Natural killer cell (primary cell): ENCODE data around the gene DNMT3B. TPM values are rescaled to one million over a fixed set of nuclear protein-coding genes. Genes with fewer than 3 reads are reported as not detected.

Experiments
- ATAC-seq, 3 donors: fragments of 150-1000 bp in 2 of 3; fragments of 200-7000 bp in 1 of 3; cut with Tn5 transposase; 1 replicate in 1 of 3; 2 replicates in 2 of 3; pipeline ENCODE4 v1.10.0; 2021; ENCODE audit warnings: mild to moderate bottlenecking in 2 of 3, moderate library complexity in 2 of 3
- DNase-seq, 2 donors: peaks; one replicate each; pipeline versions ENCODE4 v3.0.0 to v3.0.0-alpha.2; 2013 to 2021; ENCODE audit warnings: mixed read lengths in 1 of 2
- H3K27ac ChIP-seq: one replicate; pipeline ENCODE4 v1.5.1; 2013; ENCODE audit warnings: mild to moderate bottlenecking, low read length
- H3K27me3 ChIP-seq: one replicate; pipeline ENCODE4 v1.6.1; 2013; ENCODE audit warnings: low read length; ENCODE audit not compliant: control insufficient read depth, insufficient read depth
- H3K36me3 ChIP-seq: one replicate; pipeline ENCODE4 v1.6.1; 2013; ENCODE audit warnings: low read length; ENCODE audit not compliant: control insufficient read depth, insufficient read depth
- H3K4me1 ChIP-seq: one replicate; pipeline ENCODE4 v1.6.1; 2013; ENCODE audit warnings: low read length; ENCODE audit not compliant: control insufficient read depth, insufficient read depth
- H3K4me3 ChIP-seq: one replicate; pipeline ENCODE4 v1.5.1; 2013; ENCODE audit warnings: low read length
- H3K9me3 ChIP-seq: one replicate; pipeline ENCODE4 v1.6.1; 2013; ENCODE audit warnings: low read length; ENCODE audit not compliant: control insufficient read depth, insufficient read depth
- H3K27ac Mint-ChIP-seq, 2 donors: one replicate each; pipeline ENCODE4 v1.8.0; 2022; ENCODE audit warnings: mild to moderate bottlenecking in 2 of 2, mixed read lengths in 2 of 2, moderate library complexity in 1 of 2
- H3K27me3 Mint-ChIP-seq, 2 donors: one replicate each; pipeline ENCODE4 v1.8.0; 2022; ENCODE audit warnings: low read depth in 2 of 2, mixed read lengths in 2 of 2
- H3K36me3 Mint-ChIP-seq: one replicate; pipeline ENCODE4 v1.8.0; 2022; ENCODE audit warnings: mixed read lengths
- H3K4me1 Mint-ChIP-seq, 2 donors: one replicate each; pipeline ENCODE4 v1.8.0; 2022; ENCODE audit warnings: mixed read lengths in 2 of 2
- H3K4me3 Mint-ChIP-seq: one replicate; pipeline ENCODE4 v1.8.0; 2022; ENCODE audit warnings: mild to moderate bottlenecking, moderate library complexity, mixed read lengths
- H3K9me3 Mint-ChIP-seq, 2 donors: one replicate each; pipeline ENCODE4 v1.8.0; 2022; ENCODE audit warnings: mixed read lengths in 2 of 2
- CTCF ChIP-seq: fragments of 200-600 bp; IDR thresholded peaks from one replicate; pipeline ENCODE4 v1.8.0; 2022; ENCODE audit warnings: antibody characterized with exemption
- WGBS: methylation state at CpG from one replicate; pipeline ENCODE4 v1.1.7; 2013; ENCODE audit warnings: missing lambda C conversion rate; ENCODE audit not compliant: insufficient coverage; 5-methylcytosine and 5-hydroxymethylcytosine counted together
- intact Hi-C: fragments of 100-400 bp; cut with micrococcal nuclease; formaldehyde crosslinking; loops from one replicate; pipeline ENCODE4 v1.14.2; 2022
- total RNA-seq, 4 donors: library from RNA; stranded (reverse); fragments of 120-200 nt in 1 of 4; gene quantifications; one replicate each; pipeline versions ENCODE4 v1.2.3 to v1.2.4, GENCODE V29; 2013 to 2022

The DNMT3B gene
- total RNA-seq, 3 donors from 2014 or later (not counting 1 experiment from before 2014, with no cell fraction given): 0.42 to 0.68 (median 0.43) TPM

GRCh38 chr20:32775336-32775991 lies 13.3 kb downstream of the DNMT3B start:
- peaks cover 7% of the 10 kb centered on the region for H3K4me1 ChIP-seq
- no peaks in the 10 kb centered on the region for H3K27me3 ChIP-seq
- no peak for TF ChIP-seq CTCF
- Mint-ChIP-seq H3K27me3 (no peaks in the 10 kb centered on the region), H3K36me3 (no peaks in the 10 kb centered on the region), H3K4me3 (no peak overlapping the region), H3K9me3 (no peaks in the 10 kb centered on the region), H3K4me1 (peaks cover 6 to 9% of the 10 kb centered on the region in 2 donors), H3K27ac (no peak overlapping the region)
- H3K36me3 ChIP-seq: no peaks in the 10 kb centered on the region
- intact Hi-C loops: loop anchor here (5.0 kb wide), 1 partner anchor 33 kb away; the partner anchor contains the start of gene COMMD7
- WGBS: 76% methylated on average over 10 of the region's 10 CpGs
- no peak overlapping the region for H3K27ac ChIP-seq
- H3K4me3 ChIP-seq: no peak overlapping the region
- ATAC-seq (no peak), DNase-seq (no peak)
- no peaks in the 10 kb centered on the region for H3K9me3 ChIP-seq

GRCh38 chr20:32777177-32777956 lies 15.2 kb downstream of the DNMT3B start:
- Mint-ChIP-seq H3K4me1 (peaks cover 0 to 9% of the 10 kb centered on the region in 2 donors), H3K27me3 (no peaks in the 10 kb centered on the region), H3K36me3 (no peaks in the 10 kb centered on the region), H3K9me3 (no peaks in the 10 kb centered on the region), H3K4me3 (no peak overlapping the region), H3K27ac (no peak overlapping the region)
- ATAC-seq: no peak
- DNase-seq: no peak
- Histone ChIP-seq H3K27ac (no peak overlapping the region), H3K4me3 (no peak overlapping the region), H3K9me3 (no peaks in the 10 kb centered on the region), H3K36me3 (no peaks in the 10 kb centered on the region), H3K27me3 (no peaks in the 10 kb centered on the region), H3K4me1 (peaks cover 3% of the 10 kb centered on the region)
- no peak for TF ChIP-seq CTCF
- intact Hi-C loops: loop anchor here (5.0 kb wide), 1 partner anchor 35 kb away; the partner anchor contains the start of gene COMMD7
- WGBS: 91% methylated on average over 8 of the region's 8 CpGs

GRCh38 chr20:32779500-32780211 lies 17.5 kb downstream of the DNMT3B start:
- ATAC-seq: no peak
- Mint-ChIP-seq H3K4me1 (peaks cover 0 to 9% of the 10 kb centered on the region in 2 donors), H3K9me3 (no peaks in the 10 kb centered on the region), H3K27ac (no peak overlapping the region), H3K36me3 (no peaks in the 10 kb centered on the region), H3K27me3 (no peaks in the 10 kb centered on the region), H3K4me3 (no peak overlapping the region)
- WGBS: 96% methylated on average over 10 of the region's 10 CpGs
- Histone ChIP-seq H3K4me1 (peaks cover 3% of the 10 kb centered on the region), H3K36me3 (no peaks in the 10 kb centered on the region), H3K4me3 (no peak overlapping the region), H3K27ac (no peak overlapping the region), H3K27me3 (no peaks in the 10 kb centered on the region), H3K9me3 (no peaks in the 10 kb centered on the region)
- no peak for TF ChIP-seq CTCF
- intact Hi-C loops: loop anchor here (5.0 kb wide), 1 partner anchor 37 kb away; the partner anchor contains the start of gene COMMD7
- no peak for DNase-seq
